ENCODE results near the gene NECTIN1. TPM values are rescaled to one million over a fixed set of nuclear protein-coding genes. Genes with fewer than 3 reads are reported as not detected.

NECTIN1 gene
- total RNA-seq, 1 donor from 2014 or later = 19.5 TPM

DNA sequence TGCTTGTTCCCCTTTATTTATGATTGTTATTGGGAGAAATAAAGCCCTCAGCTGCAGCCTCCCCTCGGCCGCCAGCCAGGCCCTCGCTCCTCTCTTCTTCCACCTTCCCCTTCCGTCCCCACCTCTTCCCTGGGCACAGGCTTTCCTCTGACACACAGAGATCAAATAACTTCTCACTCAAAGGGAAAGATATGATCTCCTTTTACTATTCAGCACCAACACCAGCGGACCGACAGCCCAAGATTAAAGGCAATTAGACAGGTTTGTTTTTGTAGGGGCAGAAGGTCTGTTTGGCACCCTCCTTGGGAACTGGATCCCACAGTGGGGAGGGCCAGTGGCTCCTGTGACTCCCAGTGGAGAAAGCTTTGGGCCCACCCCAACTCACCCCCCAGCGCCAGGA lies 23.0 kb downstream of the NECTIN1 start:
- TF ChIP-seq, protein P1, sequence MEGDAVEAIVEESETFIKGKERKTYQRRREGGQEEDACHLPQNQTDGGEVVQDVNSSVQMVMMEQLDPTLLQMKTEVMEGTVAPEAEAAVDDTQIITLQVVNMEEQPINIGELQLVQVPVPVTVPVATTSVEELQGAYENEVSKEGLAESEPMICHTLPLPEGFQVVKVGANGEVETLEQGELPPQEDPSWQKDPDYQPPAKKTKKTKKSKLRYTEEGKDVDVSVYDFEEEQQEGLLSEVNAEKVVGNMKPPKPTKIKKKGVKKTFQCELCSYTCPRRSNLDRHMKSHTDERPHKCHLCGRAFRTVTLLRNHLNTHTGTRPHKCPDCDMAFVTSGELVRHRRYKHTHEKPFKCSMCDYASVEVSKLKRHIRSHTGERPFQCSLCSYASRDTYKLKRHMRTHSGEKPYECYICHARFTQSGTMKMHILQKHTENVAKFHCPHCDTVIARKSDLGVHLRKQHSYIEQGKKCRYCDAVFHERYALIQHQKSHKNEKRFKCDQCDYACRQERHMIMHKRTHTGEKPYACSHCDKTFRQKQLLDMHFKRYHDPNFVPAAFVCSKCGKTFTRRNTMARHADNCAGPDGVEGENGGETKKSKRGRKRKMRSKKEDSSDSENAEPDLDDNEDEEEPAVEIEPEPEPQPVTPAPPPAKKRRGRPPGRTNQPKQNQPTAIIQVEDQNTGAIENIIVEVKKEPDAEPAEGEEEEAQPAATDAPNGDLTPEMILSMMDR (IDR thresholded peaks at IDR 0.05) = no peak
- TF ChIP-seq EZH2phosphoT487 (IDR thresholded peaks at IDR 0.05) = no peak
- no peak for TF ChIP-seq EZH2 (IDR thresholded peaks at IDR 0.05)
- H3K9ac ChIP-seq = no peak overlapping the region
- H3K9me3 ChIP-seq (ENCODE audit: low read depth) = no peaks in the 10 kb centered on the region
- no peak overlapping the region for H2AFZ ChIP-seq (replicated peaks)
- peaks cover 2% of the 10 kb centered on the region for H3K27me3 Mint-ChIP-seq (ENCODE audit: insufficient read depth, low read depth)
- H3K4me1 ChIP-seq = peaks cover 16% of the 10 kb centered on the region
- DNase-seq (ENCODE audit: low spot score) = no peak
- peaks cover 7% of the 10 kb centered on the region for H3K36me3 Mint-ChIP-seq
- peaks cover 100% of the 10 kb centered on the region for H3K79me2 ChIP-seq (ENCODE audit: low read depth)
- H3K4me3 Mint-ChIP-seq = no peak overlapping the region
- no peaks in the 10 kb centered on the region for H3K36me3 ChIP-seq
- no peak overlapping the region for H3K4me2 ChIP-seq
- H3K27me3 ChIP-seq = no peaks in the 10 kb centered on the region
- no peaks in the 10 kb centered on the region for H3F3A ChIP-seq (ENCODE audit: low read depth)
- peaks cover 81% of the 10 kb centered on the region for H3K4me1 Mint-ChIP-seq
- H3K9me3 Mint-ChIP-seq = no peaks in the 10 kb centered on the region
- peak overlapping the region; percentile 57 for H3K27ac Mint-ChIP-seq
- H3K27ac ChIP-seq = no peak overlapping the region
- H3K4me3 ChIP-seq = no peak overlapping the region
- peaks cover 100% of the 10 kb centered on the region for H4K20me1 ChIP-seq (ENCODE audit: low read depth)

DNA sequence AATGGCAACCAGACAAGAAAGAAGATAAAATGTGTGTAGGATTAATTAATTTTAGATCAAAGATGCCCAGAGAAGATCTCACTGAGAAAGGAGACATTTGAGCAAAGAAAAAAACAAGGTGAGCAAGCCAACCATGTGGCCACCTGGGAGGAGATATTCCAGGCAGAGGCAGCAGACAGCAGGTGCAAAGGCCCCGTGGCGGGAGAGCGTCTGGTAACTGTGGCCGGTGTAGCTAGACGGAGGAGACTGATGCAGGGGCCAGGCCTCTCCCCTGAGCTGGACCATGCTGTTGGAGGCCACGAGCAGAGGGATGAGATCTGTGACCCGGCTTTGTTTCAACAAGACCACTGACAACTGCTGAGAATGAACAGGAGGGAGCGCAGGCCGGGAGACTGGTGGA lies 23.6 kb downstream of the NECTIN1 start:
- H3K4me1 ChIP-seq = peaks cover 15% of the 10 kb centered on the region
- no peak overlapping the region for H2AFZ ChIP-seq (replicated peaks)
- peaks cover 7% of the 10 kb centered on the region for H3K36me3 Mint-ChIP-seq
- no peak overlapping the region for H3K4me3 ChIP-seq
- no peak overlapping the region for H3K4me2 ChIP-seq
- no peak overlapping the region for H3K4me3 Mint-ChIP-seq
- no peak for DNase-seq (ENCODE audit: low spot score)
- H3K79me2 ChIP-seq (ENCODE audit: low read depth) = peaks cover 100% of the 10 kb centered on the region
- H3K27me3 ChIP-seq = no peaks in the 10 kb centered on the region
- H3K9ac ChIP-seq = no peak overlapping the region
- peaks cover 100% of the 10 kb centered on the region for H4K20me1 ChIP-seq (ENCODE audit: low read depth)
- no peaks in the 10 kb centered on the region for H3K36me3 ChIP-seq
- no peaks in the 10 kb centered on the region for H3F3A ChIP-seq (ENCODE audit: low read depth)
- H3K9me3 ChIP-seq (ENCODE audit: low read depth) = no peaks in the 10 kb centered on the region
- H3K27ac Mint-ChIP-seq = no peak overlapping the region
- no peak overlapping the region for H3K27ac ChIP-seq
- H3K4me1 Mint-ChIP-seq = peaks cover 75% of the 10 kb centered on the region
- TF ChIP-seq, protein P1 (IDR thresholded peaks at IDR 0.05) = no peak
- TF ChIP-seq EZH2phosphoT487 (IDR thresholded peaks at IDR 0.05) (no peak), EZH2 (IDR thresholded peaks at IDR 0.05) (no peak)
- no peaks in the 10 kb centered on the region for H3K9me3 Mint-ChIP-seq
- H3K27me3 Mint-ChIP-seq (ENCODE audit: insufficient read depth, low read depth) = peaks cover 2% of the 10 kb centered on the region

DNA sequence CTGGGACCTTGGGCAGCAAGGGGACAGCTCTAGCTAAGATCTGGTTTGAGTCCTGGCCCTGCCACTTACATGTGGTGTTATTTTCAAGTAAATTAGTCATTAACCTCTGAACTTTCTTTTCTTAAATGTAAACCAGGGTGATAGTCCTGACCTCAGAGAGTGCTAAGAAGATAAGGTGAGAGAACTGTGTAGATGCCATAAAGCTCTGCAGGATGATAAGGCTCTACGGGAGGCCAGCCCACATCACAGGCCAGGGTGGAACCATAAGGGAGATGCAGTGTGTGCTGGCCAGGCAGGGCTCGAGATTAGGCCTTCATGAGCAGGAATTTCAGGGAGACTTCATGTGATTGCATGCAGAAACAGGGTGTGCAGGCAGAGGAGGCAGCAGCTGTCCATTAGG lies 24.2 kb downstream of the NECTIN1 start:
- no peak overlapping the region for H3K4me3 ChIP-seq
- H3K9me3 ChIP-seq (ENCODE audit: low read depth) = no peaks in the 10 kb centered on the region
- H3K27me3 Mint-ChIP-seq (ENCODE audit: insufficient read depth, low read depth) = peaks cover 2% of the 10 kb centered on the region
- no peak overlapping the region for H2AFZ ChIP-seq (replicated peaks)
- peaks cover 7% of the 10 kb centered on the region for H3K36me3 Mint-ChIP-seq
- H3F3A ChIP-seq (ENCODE audit: low read depth) = no peaks in the 10 kb centered on the region
- H3K4me3 Mint-ChIP-seq = no peak overlapping the region
- H3K36me3 ChIP-seq = no peaks in the 10 kb centered on the region
- H3K4me1 Mint-ChIP-seq = peaks cover 73% of the 10 kb centered on the region
- no peak for DNase-seq (ENCODE audit: low spot score)
- H3K27ac ChIP-seq = no peak overlapping the region
- no peak for TF ChIP-seq EZH2phosphoT487 (IDR thresholded peaks at IDR 0.05)
- TF ChIP-seq, protein P1 (IDR thresholded peaks at IDR 0.05) = no peak
- no peak for TF ChIP-seq EZH2 (IDR thresholded peaks at IDR 0.05)
- peaks cover 100% of the 10 kb centered on the region for H4K20me1 ChIP-seq (ENCODE audit: low read depth)
- H3K4me2 ChIP-seq = no peak overlapping the region
- H3K79me2 ChIP-seq (ENCODE audit: low read depth) = peaks cover 97% of the 10 kb centered on the region
- no peak overlapping the region for H3K27ac Mint-ChIP-seq
- H3K9ac ChIP-seq = no peak overlapping the region
- peaks cover 10% of the 10 kb centered on the region for H3K4me1 ChIP-seq
- no peaks in the 10 kb centered on the region for H3K27me3 ChIP-seq
- H3K9me3 Mint-ChIP-seq = no peaks in the 10 kb centered on the region

All from neural progenitor cell (in vitro differentiated cells).